ENCODE measurements around the gene CEP63. TPM values are rescaled to one million over a fixed set of nuclear protein-coding genes. Genes with fewer than 3 reads are reported as not detected.
A peak's percentile ranks its signal among the peaks of the same experiment; 100 is the strongest.
"Not testable (repeated sequence)": the region's sequence is repeated elsewhere in the genome, so short reads cannot be mapped to it uniquely, and the experiment has no call there.

Gene CEP63
- total RNA-seq, 1 experiment from 2014 or later = 29.8 TPM

DNA sequence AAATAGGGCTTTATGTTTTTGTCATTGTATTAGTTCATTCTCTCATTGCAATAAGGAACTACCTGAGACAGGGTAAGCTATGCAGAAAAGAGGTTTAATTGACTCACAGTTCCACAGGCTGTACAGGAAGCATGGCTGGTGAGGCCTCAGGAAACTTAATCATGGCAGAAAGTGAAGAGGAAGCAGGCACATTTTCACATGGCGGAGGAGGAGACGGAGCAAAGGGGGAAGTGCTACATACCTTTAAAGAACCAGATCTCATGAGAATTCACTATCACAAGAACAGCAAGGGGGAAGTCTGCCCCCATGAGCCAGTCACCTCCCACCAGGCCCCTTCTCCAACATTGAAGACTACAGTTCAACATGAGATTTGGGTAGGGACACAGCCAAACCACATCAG lies 25.6 kb downstream of the CEP63 start:
- no peak for DNase-seq (ENCODE audit: low read depth)

DNA sequence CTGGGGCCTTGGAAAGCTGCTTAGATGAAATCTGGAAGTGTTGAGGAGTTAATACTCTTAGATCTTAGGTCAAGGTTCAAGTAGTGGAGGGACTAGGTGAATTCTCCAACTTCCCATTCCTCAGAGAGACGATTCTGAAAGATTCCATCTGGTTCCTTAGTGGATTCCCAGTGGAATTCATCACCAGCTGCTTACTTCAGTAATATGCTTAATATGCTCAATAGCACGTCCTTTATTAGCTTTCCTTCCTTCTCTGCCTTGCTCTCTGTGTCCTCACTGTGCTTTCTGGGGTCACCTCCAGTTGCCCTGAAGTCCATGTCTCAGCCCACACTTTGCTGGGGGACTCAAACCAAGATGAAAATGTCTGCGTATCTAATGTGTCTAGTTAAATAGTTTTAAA lies 31.0 kb downstream of the CEP63 start:
- DNase-seq (ENCODE audit: low read depth) = peak; percentile 66

DNA sequence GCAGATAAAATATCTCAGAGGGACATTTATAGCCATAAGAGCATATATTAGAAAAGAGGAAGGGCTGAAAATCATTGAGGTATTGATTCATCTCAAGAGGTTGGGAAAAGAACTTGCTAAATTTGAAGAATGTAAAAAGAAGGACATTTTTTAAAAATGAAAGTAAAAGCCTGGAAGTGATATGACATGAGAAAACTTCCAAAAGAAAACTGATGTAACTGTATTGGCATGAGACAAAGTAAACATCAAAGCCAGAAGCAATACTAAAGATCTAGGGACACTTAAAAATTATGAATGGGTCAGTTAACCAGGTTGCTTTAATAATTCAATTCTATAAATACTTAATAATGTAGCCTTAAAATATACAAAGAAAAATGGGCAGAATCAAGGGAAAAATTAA lies 31.9 kb downstream of the CEP63 start:
- no peak for DNase-seq (ENCODE audit: low read depth)

DNA sequence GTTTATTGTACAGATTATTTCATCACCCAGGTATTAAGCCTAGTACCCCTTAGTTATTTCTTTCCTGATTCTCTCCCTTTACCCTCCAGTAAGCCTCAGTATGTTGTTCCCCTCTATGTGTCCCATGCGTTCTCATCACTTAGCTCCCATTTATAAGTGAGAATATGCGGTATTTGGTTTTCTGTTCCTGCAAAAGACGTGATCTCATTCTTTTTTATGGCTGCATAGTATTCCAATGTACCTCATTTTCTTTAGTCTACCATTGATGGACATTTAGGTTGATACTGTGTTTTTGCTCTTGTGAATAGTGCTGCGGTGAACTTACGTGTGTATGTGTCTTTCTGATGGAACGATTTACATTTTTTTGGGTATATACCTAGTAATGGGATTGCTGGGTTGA lies 36.7 kb downstream of the CEP63 start:
- DNase-seq (ENCODE audit: low read depth) = no peak

DNA sequence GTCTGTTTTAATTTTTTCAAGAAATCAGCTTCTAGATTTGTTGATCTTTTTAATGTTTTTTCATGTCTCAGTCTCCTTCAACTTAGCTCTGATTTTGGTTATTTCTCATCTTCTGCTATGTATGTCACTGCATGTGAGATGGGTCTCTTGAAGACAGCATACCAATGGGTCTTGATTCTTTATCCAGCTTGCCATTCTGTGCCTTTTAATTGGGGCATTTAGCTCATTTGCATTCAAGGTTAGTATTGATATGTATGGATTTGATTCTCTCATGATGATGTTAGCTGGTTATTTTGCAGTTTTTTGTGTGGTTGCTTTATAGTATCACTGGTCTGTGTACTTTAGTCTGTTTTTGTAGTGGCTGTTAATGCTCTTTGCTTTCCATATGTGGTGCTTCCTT lies 39.4 kb downstream of the CEP63 start:
- no peak for DNase-seq (ENCODE audit: low read depth)

DNA sequence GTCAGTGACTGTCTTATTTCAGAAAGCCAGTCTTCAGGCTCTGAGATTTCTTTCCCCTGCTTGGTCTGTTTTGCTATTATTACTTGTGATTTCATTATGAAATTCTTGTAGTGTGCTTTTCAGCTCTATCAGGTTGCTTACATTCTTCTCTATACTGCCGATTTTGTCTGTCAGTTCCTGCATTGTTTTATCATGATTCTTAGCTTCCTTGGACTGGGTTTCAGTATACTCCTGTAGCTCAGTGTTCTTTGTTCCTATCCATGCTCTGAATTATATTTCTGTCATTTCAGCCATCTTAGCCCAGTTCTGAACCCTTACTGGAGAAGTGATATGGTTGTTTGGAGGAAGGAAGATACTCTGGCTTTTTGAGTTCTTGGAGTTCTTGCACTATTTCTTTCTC lies 40.5 kb downstream of the CEP63 start:
- no peak for DNase-seq (ENCODE audit: low read depth)

DNA sequence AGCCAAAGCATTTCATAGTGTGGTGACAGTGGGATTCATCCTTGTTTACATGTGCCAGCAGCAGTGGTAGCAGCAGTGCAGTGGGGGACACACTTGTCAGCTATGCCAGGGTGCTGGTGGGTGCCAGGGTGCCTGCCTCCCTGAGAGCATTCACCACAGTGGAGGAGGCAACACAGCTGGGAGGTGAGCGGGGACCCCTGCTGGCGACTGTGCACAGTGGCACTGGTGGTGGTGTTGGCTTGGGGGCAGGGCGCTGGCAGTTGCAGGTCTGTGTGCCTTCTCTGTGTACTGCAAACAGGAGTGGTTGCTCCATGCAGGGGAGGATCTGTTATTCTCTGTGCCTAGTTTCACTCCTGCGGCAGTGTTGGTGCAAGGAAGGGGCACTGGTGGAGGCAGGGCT lies 41.2 kb downstream of the CEP63 start:
- DNase-seq (ENCODE audit: low read depth) = no peak

DNA sequence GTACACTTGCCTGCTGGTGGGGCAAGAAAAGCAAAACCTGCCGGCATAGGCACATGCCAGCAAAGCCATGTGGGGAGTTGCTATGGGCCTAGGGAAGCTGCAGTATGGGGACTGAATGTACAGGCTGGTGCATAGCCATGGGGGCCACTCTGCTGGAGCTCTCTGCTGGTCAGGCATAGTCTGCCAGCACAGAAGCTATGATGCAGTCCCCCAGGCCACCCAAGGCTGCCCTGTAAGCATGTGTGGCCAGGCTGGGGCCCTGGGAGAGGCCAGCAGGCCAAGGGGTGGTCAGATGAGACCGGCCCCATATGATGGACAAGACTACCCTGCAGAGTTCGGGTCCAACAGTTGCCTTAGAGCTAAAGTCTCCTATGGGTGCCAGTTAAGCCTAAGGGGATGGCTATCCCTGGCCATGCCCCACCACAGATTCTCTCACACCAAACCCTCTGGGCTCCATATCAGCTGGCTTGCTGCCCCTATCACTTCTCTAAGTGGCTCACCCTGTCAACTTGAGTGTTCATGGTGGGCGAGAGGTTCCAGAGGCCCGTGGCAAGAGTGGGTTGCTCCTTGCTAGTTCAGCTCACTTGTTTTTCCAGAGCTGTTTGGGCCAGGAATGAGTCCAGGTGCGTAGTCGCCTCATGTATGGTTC lies 41.8 kb downstream of the CEP63 start:
- DNase-seq (ENCODE audit: low read depth) = no peak

DNA sequence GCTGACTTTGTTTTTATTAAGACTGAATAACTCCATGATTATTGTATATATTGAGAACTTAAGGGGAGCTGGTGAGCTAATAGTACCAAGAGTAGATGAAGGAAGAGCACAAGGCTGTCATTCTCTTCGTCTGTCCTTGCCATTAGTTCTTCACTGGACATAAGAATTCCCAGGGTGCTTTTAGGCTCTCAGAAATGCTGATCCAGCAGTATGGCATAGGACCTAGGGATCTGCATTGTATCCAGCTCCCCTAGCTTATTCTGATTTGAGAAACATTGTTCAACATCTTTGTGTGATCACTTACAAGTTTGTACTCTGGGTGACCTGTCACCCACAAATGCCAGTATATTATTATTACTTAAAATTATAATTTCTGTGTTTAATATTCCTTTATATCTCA lies 47.6 kb downstream of the CEP63 start:
- no peak for DNase-seq (ENCODE audit: low read depth)

DNA sequence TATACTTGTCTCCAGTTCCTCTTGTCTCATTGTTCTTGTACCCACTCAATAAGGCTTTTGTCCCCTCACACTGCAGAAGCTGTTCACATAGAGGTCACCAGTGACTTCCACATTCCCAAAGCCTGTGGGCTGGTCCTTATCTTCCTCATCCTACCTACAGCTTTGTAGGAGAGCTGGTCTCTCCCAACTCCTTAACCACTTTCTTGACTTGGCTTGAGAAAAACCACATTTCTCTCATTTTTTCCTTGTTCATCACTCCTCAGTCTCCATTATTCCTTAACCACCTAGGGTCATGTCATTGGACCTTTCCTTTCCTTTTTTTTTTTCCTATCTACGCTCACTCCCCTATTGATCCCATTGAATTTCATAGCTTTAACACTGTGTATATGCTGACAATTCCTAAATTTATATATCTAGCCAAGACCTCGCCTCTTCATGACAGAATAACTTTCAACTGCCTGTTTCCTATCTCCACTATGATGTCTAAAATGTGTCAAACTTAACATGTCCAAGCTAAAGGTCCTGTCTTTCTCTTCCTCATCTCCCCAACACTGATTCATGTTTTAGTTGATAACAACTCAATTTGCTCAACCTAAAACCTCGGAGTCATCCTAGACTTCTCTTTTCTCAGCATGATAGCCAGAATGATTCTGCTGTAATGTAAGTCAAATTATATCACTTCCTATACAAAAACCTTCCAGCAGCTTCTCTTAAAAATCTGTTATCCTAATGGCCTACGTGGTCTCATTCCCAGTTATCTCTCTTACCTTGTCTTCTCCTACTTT lies 49.5 kb downstream of the CEP63 start:
- no peak for DNase-seq (ENCODE audit: low read depth)

DNA sequence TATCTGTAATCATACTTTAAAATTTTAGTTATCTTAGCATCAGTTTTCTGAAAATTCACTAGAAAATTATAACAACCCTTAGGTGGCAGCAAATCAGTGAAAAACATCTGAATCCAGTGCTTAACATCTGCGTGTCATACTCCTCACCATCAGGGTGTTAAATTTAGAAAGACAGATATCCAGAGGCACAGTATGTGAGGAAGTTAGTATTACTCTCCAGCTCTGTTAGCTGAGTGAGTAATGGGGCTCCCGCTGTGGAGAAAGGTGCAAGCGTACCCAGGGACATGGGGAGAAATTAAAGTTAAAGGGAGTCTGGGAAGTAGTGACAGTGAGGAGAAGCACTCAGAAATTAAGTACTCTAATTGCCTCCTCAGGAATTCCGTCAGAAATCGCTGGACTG lies 50.9 kb downstream of the CEP63 start:
- no peak for DNase-seq (ENCODE audit: low read depth)

DNA sequence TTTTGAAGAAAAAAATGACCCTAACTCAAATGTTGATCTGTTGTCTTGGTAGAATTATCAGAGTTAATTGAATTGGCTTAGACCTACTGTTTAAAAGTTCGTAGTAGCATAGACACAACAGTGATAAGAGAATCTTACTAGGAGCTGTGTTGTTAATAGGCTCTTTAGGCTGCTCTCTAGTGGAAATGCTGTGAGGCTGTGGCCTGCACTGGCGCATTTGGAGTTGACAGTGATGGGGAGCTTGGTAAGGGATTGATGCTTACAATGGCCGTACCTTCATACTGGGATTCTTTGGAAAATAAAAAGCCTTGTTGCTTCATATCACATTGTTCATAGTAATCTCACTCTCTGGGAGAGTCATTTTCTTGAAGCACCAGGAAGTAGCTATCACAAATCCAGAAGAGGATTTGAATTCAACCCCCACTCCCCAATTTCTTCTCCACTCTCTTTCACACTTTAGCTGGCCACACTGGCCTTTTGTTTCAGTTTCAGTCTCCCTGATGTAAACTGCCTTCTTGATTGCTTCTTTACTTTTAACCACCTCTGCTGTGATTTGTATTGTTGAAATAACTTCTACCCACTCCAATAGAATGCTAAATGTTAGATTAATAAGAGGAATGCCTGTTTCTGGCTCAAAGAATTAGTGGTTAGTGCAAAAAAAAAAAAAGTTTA lies 56.6 kb downstream of the CEP63 start:
- no peak for DNase-seq (ENCODE audit: low read depth)

DNA sequence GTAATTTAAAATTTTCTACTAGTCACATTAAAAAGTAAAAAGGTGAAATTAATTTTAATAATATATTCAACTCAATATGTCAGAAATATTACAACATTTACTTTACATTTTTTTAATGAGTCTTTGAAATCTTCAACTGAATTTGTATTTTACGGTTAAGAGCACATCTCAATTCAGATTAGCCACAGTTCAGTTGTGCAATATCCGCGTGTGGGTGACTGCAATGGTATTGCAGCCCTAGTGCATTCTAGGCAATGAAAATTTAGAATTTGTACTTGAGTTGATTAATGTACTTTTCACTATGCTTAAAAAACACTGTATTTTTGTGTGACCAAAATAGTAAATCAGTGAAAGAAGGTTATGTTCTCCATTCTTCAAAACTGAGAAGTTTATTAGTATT lies 57.3 kb downstream of the CEP63 start:
- DNase-seq (ENCODE audit: low read depth) = no peak

DNA sequence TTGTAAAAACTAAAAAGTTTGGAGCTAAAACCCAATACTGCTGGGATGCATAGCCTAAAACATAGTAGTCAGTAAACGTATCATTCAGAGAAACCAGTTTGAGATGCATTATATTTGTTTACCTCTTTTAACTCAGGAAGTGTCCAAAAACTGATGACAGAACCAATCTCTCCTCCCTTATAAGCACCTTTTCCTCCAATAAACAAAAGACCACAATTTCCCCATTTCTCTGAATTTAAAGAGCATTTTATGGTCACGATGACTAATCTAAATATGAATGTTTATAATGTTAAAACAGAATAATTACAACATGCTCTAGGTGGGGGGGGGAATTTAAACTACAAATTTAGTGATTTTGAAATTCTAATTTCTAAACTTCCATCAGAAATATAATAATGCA lies 58.5 kb downstream of the CEP63 start:
- DNase-seq (ENCODE audit: low read depth) = no peak

DNA sequence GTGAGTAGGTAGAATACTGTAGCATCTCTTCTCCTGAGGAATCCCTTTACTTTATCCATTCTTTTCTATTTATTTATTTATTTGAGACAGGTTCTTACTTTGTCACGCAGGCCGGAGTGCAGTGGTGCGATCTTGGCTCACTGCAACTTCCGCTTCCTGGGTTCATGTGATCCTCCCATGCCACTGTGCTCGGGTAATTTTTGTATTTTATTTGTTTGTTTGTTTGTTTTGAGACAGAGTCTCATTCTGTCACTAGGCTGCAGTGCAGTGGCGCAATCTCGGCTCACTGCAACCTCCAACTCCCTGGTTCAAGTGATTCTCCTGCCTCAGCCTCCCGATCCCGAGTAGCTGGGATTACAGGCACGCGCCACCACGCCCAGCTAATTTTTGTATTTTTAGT lies 58.9 kb downstream of the CEP63 start:
- not testable (repeated sequence) for DNase-seq (ENCODE audit: low read depth)

DNA sequence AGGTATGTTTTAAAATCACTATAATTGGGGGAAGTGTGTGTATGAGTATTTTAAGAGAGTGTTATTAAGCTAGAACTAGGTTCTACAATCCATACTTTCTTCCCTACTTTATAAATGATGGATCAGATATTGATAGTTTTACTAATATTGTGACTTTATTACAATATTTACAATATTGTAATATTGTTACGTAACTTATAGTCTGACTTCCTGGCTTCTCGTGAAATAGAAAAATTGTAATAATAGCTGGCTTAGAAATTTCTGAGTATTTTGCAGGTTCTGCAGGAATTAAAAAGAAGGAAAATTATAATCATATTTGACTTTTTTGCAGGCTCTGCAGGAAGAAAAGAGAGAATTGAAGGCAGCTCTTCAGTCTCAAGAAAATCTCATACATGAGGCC lies 60.0 kb downstream of the CEP63 start:
- DNase-seq (ENCODE audit: low read depth) = no peak

DNA sequence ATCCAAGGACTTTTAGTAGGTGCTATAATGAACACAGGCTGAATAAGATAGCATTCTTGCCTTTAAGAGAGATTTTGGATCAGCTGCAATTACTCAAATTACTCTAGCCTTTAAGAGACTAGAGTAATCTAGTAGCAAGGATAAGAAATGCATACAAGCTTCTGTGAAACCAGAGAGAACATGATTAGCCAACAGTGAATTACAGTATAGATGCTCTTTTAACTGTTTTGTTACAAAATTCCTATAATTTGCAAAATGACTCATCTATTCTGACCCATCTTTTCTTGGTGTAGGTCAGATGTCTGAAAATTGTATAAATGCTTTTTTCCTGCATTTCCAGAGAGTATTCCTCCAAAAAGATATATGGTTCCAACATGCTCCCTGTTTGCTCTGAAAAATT lies 66.9 kb downstream of the CEP63 start:
- peak; percentile 21 for DNase-seq (ENCODE audit: low read depth)

DNA sequence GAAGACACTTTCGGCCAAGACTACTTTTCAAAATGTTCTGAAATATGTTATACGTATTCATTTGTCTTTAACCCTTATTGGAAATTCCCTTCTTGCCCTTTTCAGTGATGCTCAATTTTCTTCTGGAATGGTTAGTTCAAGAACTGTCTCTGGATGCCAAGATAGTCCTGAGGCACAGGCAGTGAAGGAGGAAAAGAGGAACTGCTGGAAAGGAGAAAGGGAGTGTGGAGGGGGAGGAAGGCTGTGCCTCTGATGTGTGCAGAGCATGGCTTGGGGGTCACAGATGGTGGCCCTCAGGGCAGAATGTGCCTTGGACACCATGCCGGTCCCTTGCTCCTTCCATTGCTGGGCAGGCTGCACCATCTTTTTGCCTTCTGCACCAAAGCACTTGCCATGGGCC lies 73.7 kb downstream of the CEP63 start:
- DNase-seq (ENCODE audit: low read depth) = no peak

DNA sequence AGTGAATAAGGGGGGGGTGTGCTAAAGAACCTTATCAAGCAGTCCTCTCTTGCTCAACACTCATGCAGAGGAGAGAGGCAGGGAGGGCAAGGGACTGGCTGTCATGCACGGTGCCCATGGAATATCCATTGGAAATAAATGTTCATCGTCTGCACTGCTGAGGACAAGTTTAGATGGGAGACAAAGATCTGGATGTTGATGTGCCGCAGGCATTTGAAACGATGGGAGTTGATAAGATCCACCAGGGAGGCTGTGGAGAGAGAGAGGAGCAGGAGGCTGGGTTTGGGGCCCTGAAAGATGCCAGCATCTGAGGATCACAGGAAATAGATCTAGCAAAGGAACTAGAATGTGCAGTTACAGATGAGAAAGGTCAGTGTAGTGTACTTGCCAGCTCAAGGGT lies 76.2 kb downstream of the CEP63 start:
- DNase-seq (ENCODE audit: low read depth) = no peak

DNA sequence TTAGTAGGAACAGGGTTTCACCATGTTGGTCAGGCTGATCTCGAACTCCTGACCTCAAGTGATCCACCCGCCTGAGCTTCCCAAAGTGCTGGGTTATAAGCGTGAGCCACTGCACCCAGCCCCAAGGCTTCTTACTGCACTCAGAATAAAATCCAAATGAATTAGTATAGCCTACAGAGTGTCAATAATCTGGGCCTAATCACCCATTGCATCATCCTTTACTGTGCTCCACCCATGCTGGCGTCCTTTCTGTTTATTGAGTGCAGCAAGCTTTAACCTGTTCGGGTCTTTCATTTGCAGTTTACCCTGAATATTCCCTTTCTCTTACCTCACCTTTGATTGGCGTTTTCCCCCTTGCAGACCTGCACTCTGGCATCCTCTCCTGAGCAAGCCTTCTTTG lies 77.7 kb downstream of the CEP63 start:
- DNase-seq (ENCODE audit: low read depth) = no peak

DNA sequence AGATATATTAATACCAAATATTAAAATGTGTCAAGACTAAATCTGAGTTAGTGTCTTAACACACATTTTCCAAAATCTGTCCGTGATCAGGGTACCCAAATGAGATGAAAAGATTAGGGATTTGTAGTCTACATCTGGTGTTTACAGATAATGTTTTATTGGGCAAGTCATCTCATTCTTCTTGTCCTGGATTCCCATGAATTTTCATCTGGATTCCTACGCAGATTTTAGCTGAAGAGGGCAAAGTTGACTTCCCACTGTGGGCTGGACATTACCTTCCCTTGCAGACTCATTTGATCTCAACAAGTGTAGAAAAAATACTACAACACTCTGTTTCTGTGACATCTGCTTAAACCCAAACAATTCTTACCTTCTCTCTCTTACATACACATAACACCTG lies 79.1 kb downstream of the CEP63 start:
- DNase-seq (ENCODE audit: low read depth) = no peak

DNA sequence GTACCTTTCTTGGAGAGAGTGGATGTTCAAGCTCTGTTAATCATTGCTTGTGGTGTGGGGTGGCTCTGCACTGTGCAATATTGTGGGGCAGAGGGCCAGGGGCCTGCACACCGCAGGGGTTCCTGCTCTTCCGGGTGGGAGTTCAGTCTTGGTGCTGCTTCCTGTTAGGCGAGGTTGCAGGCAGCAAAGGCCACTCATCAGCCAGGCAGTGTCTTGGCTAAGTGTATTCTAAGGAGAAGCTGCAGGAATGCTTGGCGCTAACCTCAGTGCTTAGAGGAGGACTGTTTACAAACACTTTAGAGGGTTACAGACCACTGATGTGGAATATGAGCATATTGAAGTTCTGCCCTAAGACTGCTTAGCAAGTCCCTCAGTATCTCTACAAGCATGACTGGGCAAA lies 81.7 kb downstream of the CEP63 start:
- no peak for DNase-seq (ENCODE audit: low read depth)

DNA sequence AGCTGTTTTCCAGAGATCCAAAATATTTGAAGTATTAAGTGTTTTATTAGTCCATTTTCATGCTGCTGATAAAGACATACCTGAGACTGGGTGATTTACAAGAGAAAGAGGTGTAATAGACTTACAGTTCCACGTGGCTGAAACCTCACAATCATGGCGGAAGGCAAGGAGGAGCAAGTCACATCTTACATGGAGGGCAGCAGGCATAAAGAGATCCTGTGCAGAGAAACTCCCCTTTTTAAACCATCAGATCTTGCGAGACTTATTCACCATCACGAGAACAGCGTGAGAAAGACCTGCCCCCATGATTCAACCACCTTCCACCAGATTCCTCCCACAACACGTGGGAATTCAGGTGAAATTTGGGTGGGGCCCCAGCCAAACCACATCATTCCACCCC lies 82.9 kb downstream of the CEP63 start:
- no peak for DNase-seq (ENCODE audit: low read depth)

Measured in LHCN-M2 (cell line).